IMR-90 (cell line): Measurements from ENCODE around the gene HDAC8. TPM values are rescaled to one million over a fixed set of nuclear protein-coding genes. Genes with fewer than 3 reads are reported as not detected.

ENCODE experiments used
- ATAC-seq: fragments of 200-7000 bp; cut with Tn5 transposase; 2 replicates; pipeline ENCODE4 v1.9.1; 2020; ENCODE audit warnings: low read depth, mild to moderate bottlenecking, moderate library complexity
- BruUV-seq: library from RNA; stranded (reverse); fragments of 400-500 nt; replicated peaks from 2 replicates; lab custom pipeline; 2021; lab: Mats Ljungman, UMichigan
- CTCF ChIA-PET: fragments of 300-600 bp; formaldehyde crosslinking; extraction: SDS; loops from one replicate; lab custom pipeline; 2021; ENCODE audit warnings: antibody characterized with exemption; lab: Yijun Ruan, JAX
- POLR2A ChIA-PET: fragments of 300-600 bp; sonication (Branson Sonifier 250); formaldehyde crosslinking; loops from one replicate; lab custom pipeline; 2022; ENCODE audit warnings: antibody characterized with exemption; ENCODE audit not compliant: unreplicated experiment; lab: Charles Lee
- DNase-seq: peaks from one replicate; pipeline ENCODE4 v3.0.0; 2013
- H2AFZ ChIP-seq: replicated peaks from 2 replicates; pipeline ENCODE3; 2013; ENCODE audit warnings: low read length, mild to moderate bottlenecking; ENCODE audit not compliant: poor library complexity
- H2AK5ac ChIP-seq: 2 replicates; pipeline ENCODE4 v1.6.1; 2013; ENCODE audit warnings: low read depth, low read length, inconsistent platforms
- H2AK9ac ChIP-seq: replicated peaks from 2 replicates; pipeline ENCODE3; 2013; ENCODE audit warnings: mild to moderate bottlenecking, low read depth, low read length, moderate library complexity; ENCODE audit not compliant: poor library complexity
- H2BK120ac ChIP-seq: 2 replicates; pipeline ENCODE4 v1.6.1; 2013; ENCODE audit warnings: low read depth, low read length, inconsistent platforms
- H2BK15ac ChIP-seq: 3 replicates; pipeline ENCODE4 v1.6.1; 2013; ENCODE audit warnings: low read depth, low read length, inconsistent platforms
- H2BK20ac ChIP-seq: 2 replicates; pipeline ENCODE4 v1.6.1; 2013; ENCODE audit warnings: low read depth, mild to moderate bottlenecking, inconsistent platforms, low read length, moderate library complexity
- H2BK5ac ChIP-seq: 2 replicates; pipeline ENCODE4 v1.6.1; 2013; ENCODE audit warnings: mild to moderate bottlenecking, low read depth, low read length, inconsistent platforms; ENCODE audit not compliant: poor library complexity, severe bottlenecking
- H3K14ac ChIP-seq: replicated peaks from 2 replicates; pipeline ENCODE4 v1.6.1; 2013; ENCODE audit warnings: low read depth, low read length, inconsistent platforms
- H3K18ac ChIP-seq: 2 replicates; pipeline ENCODE4 v1.6.1; 2013; ENCODE audit warnings: low read depth, low read length, control low read depth
- H3K23ac ChIP-seq: 2 replicates; pipeline ENCODE4 v1.6.1; 2013; ENCODE audit warnings: low read depth, low read length, inconsistent platforms
- H3K27ac ChIP-seq: 2 replicates; pipeline ENCODE4 v1.5.1; 2013; ENCODE audit warnings: mild to moderate bottlenecking, control low read depth, low read length; ENCODE audit not compliant: insufficient read depth
- H3K27me3 ChIP-seq: 2 replicates; pipeline ENCODE4 v1.6.1; 2013; ENCODE audit warnings: low read length; ENCODE audit not compliant: control insufficient read depth, insufficient read depth
- H3K36me3 ChIP-seq: 2 replicates; pipeline ENCODE4 v1.6.1; 2013; ENCODE audit warnings: low read length, mixed read lengths; ENCODE audit not compliant: control insufficient read depth, insufficient read depth
- H3K4ac ChIP-seq: 2 replicates; pipeline ENCODE4 v1.6.1; 2013; ENCODE audit warnings: low read depth, low read length, inconsistent platforms
- H3K4me1 ChIP-seq: 2 replicates; pipeline ENCODE4 v1.6.1; 2013; ENCODE audit warnings: low read length, mixed read lengths; ENCODE audit not compliant: control insufficient read depth, insufficient read depth
- H3K4me2 ChIP-seq: 2 replicates; pipeline ENCODE4 v1.6.1; 2013; ENCODE audit warnings: low read depth, mild to moderate bottlenecking, control low read depth, low read length, moderate library complexity
- H3K4me3 ChIP-seq: 2 replicates; pipeline ENCODE4 v1.5.1; 2013; ENCODE audit warnings: low read depth, mild to moderate bottlenecking, control low read depth, low read length, moderate library complexity; ENCODE audit not compliant: insufficient read depth
- H3K56ac ChIP-seq: 2 replicates; pipeline ENCODE4 v1.6.1; 2013; ENCODE audit warnings: low read length, inconsistent platforms; ENCODE audit not compliant: insufficient read depth; ENCODE audit errors: extremely low read depth
- H3K79me1 ChIP-seq, 2 experiments: 2 replicates each; pipeline ENCODE4 v1.6.1; 2013; ENCODE audit warnings: low read length in 2 of 2, inconsistent platforms in 1 of 2, low read depth in 1 of 2
- H3K9ac ChIP-seq: 2 replicates; pipeline ENCODE4 v1.6.1; 2013; ENCODE audit warnings: low read depth, low read length, control low read depth
- H3K9me1 ChIP-seq: 2 replicates; pipeline ENCODE4 v1.6.1; 2013; ENCODE audit warnings: low read length, inconsistent platforms; ENCODE audit not compliant: insufficient read depth
- H3K9me3 ChIP-seq: 2 replicates; pipeline ENCODE4 v1.6.1; 2013; ENCODE audit warnings: low read length; ENCODE audit not compliant: control insufficient read depth, insufficient read depth
- H4K20me1 ChIP-seq: 2 replicates; pipeline ENCODE4 v1.6.1; 2013; ENCODE audit warnings: low read length, inconsistent platforms; ENCODE audit not compliant: insufficient read depth
- H4K5ac ChIP-seq: 2 replicates; pipeline ENCODE4 v1.6.1; 2013; ENCODE audit warnings: mild to moderate bottlenecking, low read depth, low read length, control low read depth
- H4K8ac ChIP-seq, 2 experiments: 2 replicates each; pipeline ENCODE4 v1.6.1; 2013; ENCODE audit warnings: low read depth in 2 of 2, low read length in 2 of 2, control low read depth in 1 of 2, inconsistent platforms in 1 of 2
- H4K91ac ChIP-seq: 2 replicates; pipeline ENCODE4 v1.6.1; 2013; ENCODE audit warnings: low read depth, low read length, inconsistent platforms; ENCODE audit not compliant: insufficient read depth
- BHLHE40 ChIP-seq: fragments of 150-350 bp; IDR thresholded peaks from 2 replicates; pipeline ENCODE4 v1.6.1; 2016; ENCODE audit warnings: mild to moderate bottlenecking, low read depth, low read length
- CHD1 ChIP-seq: IDR thresholded peaks from 2 replicates; pipeline ENCODE4 v1.6.1; 2012; ENCODE audit warnings: low read depth, low read length, improper control_type of control experiment
- WGBS, 2 experiments: methylation state at CpG; one replicate each; pipeline versions ENCODE4 v1.1.5 to v1.1.7; 2013; ENCODE audit warnings: missing lambda C conversion rate in 2 of 2; ENCODE audit not compliant: insufficient read length in 1 of 2; ENCODE audit errors: extremely low coverage in 2 of 2; 5-methylcytosine and 5-hydroxymethylcytosine counted together
- dilution Hi-C: fragments of 300-500 bp; cut with HindIII; formaldehyde crosslinking; loops from one replicate; pipeline ENCODE4 v1.14.3; 2018; ENCODE audit warnings: low sequenced_read_pairs; ENCODE audit not compliant: unreplicated experiment
- in situ Hi-C: fragments of 300-500 bp; cut with MboI; formaldehyde crosslinking; loops from 3 replicates; pipeline ENCODE4 v1.14.3; 2019; ENCODE audit warnings: low sequenced_read_pairs, inconsistent platforms, mixed read lengths
- intact Hi-C: fragments of 100-400 bp; cut with micrococcal nuclease; formaldehyde crosslinking; loops from 2 replicates; pipeline ENCODE4 v1.10.0; 2022
- polyA plus RNA-seq, 3 experiments: library from polyadenylated mRNA; depleted of rRNA; stranded (reverse); fragments of >200 nt; gene quantifications; 2 replicates each; pipeline ENCODE4 v1.2.3, GENCODE V29; 2012; ENCODE audit warnings: low replicate concordance in 1 of 3
- total RNA-seq: library from RNA; depleted of rRNA; stranded (reverse); fragments of >200 nt; gene quantifications from 2 replicates; pipeline ENCODE4 v1.2.3, GENCODE V29; 2012

HDAC8 gene
- total and polyA plus RNA-seq, 2 of the 4 experiments (the other 2 are of a cell fraction): 16.1 to 28.5 TPM

- intact Hi-C loops (loop anchor here (10.0 kb wide), 1 partner anchor 216 kb away; no protein-coding TSS in a partner anchor), in situ Hi-C loops (no loop called here), dilution Hi-C loops (no loop called here)
- H3K36me3 ChIP-seq: no peaks in the 10 kb centered on the region
- H3K9me1 ChIP-seq: no peaks in the 10 kb centered on the region
- H3K9me3 ChIP-seq: no peaks in the 10 kb centered on the region
- no peaks in the 10 kb centered on the region for H3K4me1 ChIP-seq
- no peak overlapping the region for H3K18ac ChIP-seq
- H4K8ac ChIP-seq: no peak overlapping the region
- no peaks in the 10 kb centered on the region for H4K20me1 ChIP-seq
- H4K5ac ChIP-seq: no peak overlapping the region
- H3K56ac ChIP-seq: no peak overlapping the region
- no peak overlapping the region for H3K4me2 ChIP-seq
- H3K23ac ChIP-seq: no peak overlapping the region
- ChIA-PET CTCF (no interaction called here), POLR2A (no interaction called here)
- TF ChIP-seq CHD1 (no peak), BHLHE40 (no peak)
- no peak overlapping the region for H3K27ac ChIP-seq
- H4K91ac ChIP-seq: no peak overlapping the region
- no peak overlapping the region for H3K9ac ChIP-seq
- no peaks in the 10 kb centered on the region for H3K79me1 ChIP-seq
- no peak for ATAC-seq
- H3K4me3 ChIP-seq: no peak overlapping the region
- H2BK120ac ChIP-seq: no peak overlapping the region
- H3K27me3 ChIP-seq: peaks cover 4% of the 10 kb centered on the region
- no peak overlapping the region for H2AK9ac ChIP-seq
- H2BK5ac ChIP-seq: no peak overlapping the region
- no TSS peak for BruUV-seq
- no peak for DNase-seq
- no peak overlapping the region for H3K4ac ChIP-seq
- H2AK5ac ChIP-seq: no peak overlapping the region
- H3K14ac ChIP-seq: no peak overlapping the region
- H2BK20ac ChIP-seq: no peak overlapping the region
- H2AFZ ChIP-seq: no peak overlapping the region
- no peak overlapping the region for H2BK15ac ChIP-seq
- 67% methylated on average over 1 of the region's 3 CpGs; no CpG with 5 or more reads in 1 of the 2 experiments for WGBS, 2 experiments
Observed at GRCh38 chrX:72470532-72471223, 102.0 kb downstream of the HDAC8 start.
